Esophagus (tissue), 2 donors: ENCODE measurements around the gene FAM78A. TPM values are rescaled to one million over a fixed set of nuclear protein-coding genes. Genes with fewer than 3 reads are reported as not detected.

Experiments used
- H3K27ac ChIP-seq, 2 donors: one replicate each; pipeline ENCODE4 v1.5.1; 2013; ENCODE audit warnings: low read depth in 2 of 2, mild to moderate bottlenecking in 2 of 2, inconsistent platforms in 1 of 2, low read length in 1 of 2, moderate library complexity in 1 of 2
- H3K27me3 ChIP-seq, 2 donors: one replicate each; pipeline ENCODE4 v1.6.1; 2013; ENCODE audit warnings: low read length in 2 of 2, control low read depth in 1 of 2, mild to moderate bottlenecking in 1 of 2; ENCODE audit not compliant: insufficient read depth in 2 of 2, control insufficient read depth in 1 of 2
- H3K36me3 ChIP-seq, 2 donors: one replicate each; pipeline ENCODE4 v1.6.1; 2013; ENCODE audit warnings: low read length in 1 of 2; ENCODE audit not compliant: control insufficient read depth in 2 of 2, insufficient read depth in 2 of 2
- H3K4me1 ChIP-seq, 2 donors: one replicate each; pipeline ENCODE4 v1.6.1; 2013; ENCODE audit warnings: low read length in 1 of 2; ENCODE audit not compliant: control insufficient read depth in 2 of 2, insufficient read depth in 2 of 2
- H3K4me3 ChIP-seq, 2 donors: one replicate each; pipeline ENCODE4 v1.5.1; 2013; ENCODE audit warnings: low read length in 2 of 2, mild to moderate bottlenecking in 2 of 2, low read depth in 1 of 2, moderate library complexity in 1 of 2
- H3K9me3 ChIP-seq, 2 donors: one replicate each; pipeline ENCODE4 v1.6.1; 2013; ENCODE audit warnings: mild to moderate bottlenecking in 2 of 2, low read depth in 1 of 2, low read length in 1 of 2, moderate library complexity in 1 of 2; ENCODE audit not compliant: control insufficient read depth in 2 of 2, insufficient read depth in 1 of 2
- WGBS, 2 donors: extraction: QIAGEN DNeasy Blood & Tissue Kit; methylation state at CpG; one replicate each; pipeline ENCODE4 v1.1.7; 2013; 5-methylcytosine and 5-hydroxymethylcytosine counted together
- polyA plus RNA-seq, 2 donors: library from polyadenylated mRNA; stranded (reverse); fragments of 200-250 nt; gene quantifications; one replicate each; pipeline ENCODE4 v1.2.3, GENCODE V29; 2013
- donor health status: healthy with polysubstance abuse.
- donor health status: Bipolar disorder and iron deficiency.

FAM78A gene, protein sequence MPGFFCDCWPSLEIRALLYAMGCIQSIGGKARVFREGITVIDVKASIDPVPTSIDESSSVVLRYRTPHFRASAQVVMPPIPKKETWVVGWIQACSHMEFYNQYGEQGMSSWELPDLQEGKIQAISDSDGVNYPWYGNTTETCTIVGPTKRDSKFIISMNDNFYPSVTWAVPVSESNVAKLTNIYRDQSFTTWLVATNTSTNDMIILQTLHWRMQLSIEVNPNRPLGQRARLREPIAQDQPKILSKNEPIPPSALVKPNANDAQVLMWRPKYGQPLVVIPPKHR
- under 1 TPM; 0.62 to 0.86 TPM for polyA plus RNA-seq

DNA sequence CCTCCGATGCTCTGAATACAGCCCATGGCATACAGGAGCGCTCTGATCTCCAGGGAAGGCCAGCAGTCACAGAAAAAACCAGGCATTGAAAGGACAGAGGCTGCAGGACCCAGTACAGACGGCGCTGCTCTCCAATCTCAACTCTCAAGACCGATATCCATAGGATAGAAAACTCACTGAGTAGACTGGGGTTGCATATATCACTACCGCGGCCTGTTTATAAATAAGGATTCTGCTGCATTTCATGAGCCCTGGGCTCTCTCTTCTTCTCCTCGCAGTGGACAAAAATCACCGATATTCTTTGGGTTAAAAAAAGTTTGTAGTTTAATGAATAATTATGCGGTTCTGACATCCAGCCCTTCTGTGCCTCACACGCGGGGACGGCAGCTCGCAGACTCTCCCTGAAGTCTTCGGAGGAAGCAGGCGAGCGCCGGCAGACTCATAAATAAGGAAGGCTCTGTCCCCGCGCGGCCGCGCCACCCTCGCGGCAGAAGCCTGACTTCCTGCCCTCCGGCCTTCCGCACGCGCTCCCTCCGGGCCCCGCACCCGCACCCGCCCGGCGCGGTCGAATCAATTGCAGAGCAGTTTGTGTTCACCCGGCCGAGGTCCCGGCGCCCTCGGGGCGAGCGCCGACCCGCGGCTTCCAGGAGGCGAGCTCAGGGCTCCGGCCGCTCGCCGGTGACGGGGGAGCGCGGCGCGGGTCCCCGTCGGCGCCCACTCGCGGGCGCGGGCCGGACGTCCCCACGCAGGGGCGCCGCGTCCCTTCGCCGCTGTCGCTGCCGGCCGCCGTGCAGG lies at the start of gene FAM78A:
Gene FAM78A, minus strand, starts transcription at position 417 of the 795 bp plus-strand sequence. Its CDS starts 331 bp downstream, at position 86.
- WGBS, 2 donors, result 8 to 11% methylated on average over 64 to 76 of the region's 76 CpGs
- no peaks in the 10 kb centered on the region for H3K4me1 ChIP-seq
- H3K4me3 ChIP-seq, result peak within 1 kb of the TSS; percentile 56 to 72
- H3K36me3 ChIP-seq, result no peaks in the 10 kb centered on the region
- H3K27ac ChIP-seq, result peak within 1 kb of the TSS; percentile 15 to 52
- no peaks in the 10 kb centered on the region for H3K9me3 ChIP-seq
- H3K27me3 ChIP-seq, result no peaks in the 10 kb centered on the region

DNA sequence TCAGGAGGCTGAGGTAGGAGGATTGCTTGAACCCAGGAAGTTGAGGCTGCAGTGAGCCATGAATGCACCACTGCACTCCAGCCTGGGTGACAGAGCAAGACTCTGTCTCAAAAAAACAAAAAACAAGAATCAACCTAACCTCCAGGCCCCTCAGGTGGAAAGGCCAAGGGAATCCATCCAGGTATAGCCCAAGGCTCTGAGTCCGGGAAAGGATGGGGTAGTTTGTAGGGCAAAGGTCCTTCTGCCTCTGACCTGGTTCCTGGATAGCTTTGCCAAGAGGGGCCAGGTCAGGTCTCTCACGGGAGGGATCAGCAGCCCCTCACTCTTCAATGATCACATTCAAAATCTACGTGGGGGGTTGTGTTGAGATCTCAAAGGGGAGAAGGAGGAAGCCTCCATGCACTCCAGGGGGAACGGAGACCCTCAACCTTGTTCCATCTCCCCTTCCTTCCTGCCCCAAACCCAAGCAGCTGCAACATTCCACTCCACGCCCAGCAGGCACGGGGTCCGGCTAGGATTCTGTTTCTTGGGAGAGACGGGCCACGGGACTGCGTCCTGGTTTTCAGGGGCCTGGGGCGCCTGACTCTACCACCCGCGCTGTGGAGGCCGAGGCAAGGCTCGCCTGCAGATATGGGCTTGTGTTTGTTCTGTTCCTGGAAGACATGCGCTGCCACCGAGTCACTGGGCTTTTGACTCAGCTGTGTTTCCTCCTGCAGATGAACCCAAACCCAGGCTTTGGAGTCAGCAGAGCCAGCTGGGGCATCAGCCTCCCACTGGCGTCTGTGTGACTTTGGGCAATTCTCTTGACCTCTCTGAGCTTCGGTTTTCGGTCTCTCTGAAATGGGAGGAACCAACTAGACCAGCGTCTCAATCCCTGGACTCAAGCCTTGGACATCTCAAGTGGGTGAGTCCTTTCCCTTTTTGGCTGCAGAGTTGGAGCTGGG lies 48.7 kb upstream of the FAM78A start:
- Histone ChIP-seq H3K27ac (no peak overlapping the region), H3K4me1 (no peaks in the 10 kb centered on the region), H3K27me3 (no peaks in the 10 kb centered on the region), H3K36me3 (no peaks in the 10 kb centered on the region), H3K9me3 (no peaks in the 10 kb centered on the region), H3K4me3 (no peak overlapping the region)
- 90% methylated on average over 21 of the region's 21 CpGs for WGBS, 2 donors

DNA sequence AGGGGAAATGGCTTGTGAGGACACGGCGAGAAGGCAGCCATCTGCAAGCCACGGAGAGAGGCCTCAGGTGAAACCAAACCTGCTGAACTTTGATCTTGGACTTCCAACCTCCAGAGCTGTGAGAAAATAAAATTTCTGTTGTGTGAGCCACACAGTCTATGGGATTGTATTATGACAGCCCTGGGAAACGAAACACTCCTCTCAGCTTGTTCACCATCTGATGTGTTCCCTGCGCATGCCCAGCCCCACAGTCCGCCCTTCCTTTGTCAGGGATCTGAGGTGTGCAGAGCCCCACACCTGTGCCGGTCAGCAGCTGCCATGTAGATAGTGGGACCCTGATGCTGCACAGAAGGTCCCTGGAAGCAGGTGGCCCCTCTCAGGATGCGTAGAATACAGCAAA lies 47.3 kb upstream of the FAM78A start:
- Histone ChIP-seq H3K4me1 (no peaks in the 10 kb centered on the region), H3K36me3 (no peaks in the 10 kb centered on the region), H3K4me3 (no peak overlapping the region), H3K27me3 (no peaks in the 10 kb centered on the region), H3K9me3 (no peaks in the 10 kb centered on the region), H3K27ac (no peak overlapping the region)
- 70 to 87% methylated on average over 8 of the region's 8 CpGs for WGBS, 2 donors

DNA sequence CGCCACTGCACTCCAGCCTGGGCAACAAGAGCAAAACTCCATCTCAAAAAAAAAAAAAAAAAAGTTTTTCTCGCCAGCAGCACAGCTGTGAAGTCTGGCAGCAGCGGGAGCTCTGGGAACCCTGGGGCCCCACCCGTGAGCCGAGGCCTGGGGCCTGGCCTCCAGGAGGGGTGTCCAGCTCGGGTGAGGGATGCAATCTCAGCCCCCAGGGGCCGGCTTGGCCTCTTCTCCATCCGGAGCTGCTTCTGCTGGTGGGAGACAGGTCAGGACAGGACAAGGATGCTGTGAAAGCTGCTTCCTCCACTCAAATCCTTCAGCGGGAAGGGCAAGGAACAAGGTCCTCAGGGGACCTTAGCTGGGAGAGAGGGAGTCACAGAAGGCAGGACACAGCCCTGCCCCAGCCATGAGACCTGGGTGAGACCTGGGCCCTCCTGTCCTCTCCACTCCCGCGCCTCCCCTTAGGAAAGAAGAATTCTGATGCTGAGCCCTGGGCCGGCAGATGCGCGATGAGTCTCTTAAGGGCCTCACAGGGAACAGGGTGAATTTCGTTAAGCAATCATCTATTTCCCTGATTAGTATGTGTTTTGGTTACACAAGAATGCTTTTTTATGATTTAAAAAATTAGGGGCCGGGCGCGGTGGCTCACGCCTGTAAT lies 43.8 kb upstream of the FAM78A start:
- WGBS, 2 donors, result 63 to 72% methylated on average over 19 of the region's 19 CpGs
- no peak overlapping the region for H3K27ac ChIP-seq

DNA sequence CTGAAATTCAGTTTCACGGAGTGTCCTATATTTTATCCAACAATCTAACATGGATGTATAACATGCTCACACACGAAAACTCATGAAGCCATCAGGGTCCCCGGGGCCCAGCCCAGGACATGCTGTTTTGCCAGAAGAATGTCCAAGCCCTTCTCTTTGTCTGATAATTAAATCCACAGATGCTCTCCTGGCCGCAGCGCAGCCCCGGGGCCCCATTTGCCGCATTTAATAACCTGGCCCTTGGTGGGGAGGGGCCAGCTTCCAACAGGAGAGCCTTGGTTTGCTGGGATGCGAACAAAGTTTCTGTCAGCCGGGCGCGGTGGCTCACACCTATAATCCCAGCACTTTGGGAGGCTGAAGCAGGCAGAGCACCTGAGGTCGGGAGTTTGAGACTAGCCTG lies 43.2 kb upstream of the FAM78A start:
- Histone ChIP-seq H3K4me3 (no peak overlapping the region), H3K4me1 (no peaks in the 10 kb centered on the region), H3K36me3 (no peaks in the 10 kb centered on the region), H3K9me3 (peaks cover 0 to 2% of the 10 kb centered on the region in 2 donors), H3K27ac (no peak overlapping the region), H3K27me3 (no peaks in the 10 kb centered on the region)
- WGBS, 2 donors, result 80 to 85% methylated on average over 12 of the region's 12 CpGs

More for the DNA sequence above, 43.8 kb upstream of the FAM78A start:
- H3K27me3 ChIP-seq, result no peaks in the 10 kb centered on the region
- no peaks in the 10 kb centered on the region for H3K36me3 ChIP-seq
- no peak overlapping the region for H3K4me3 ChIP-seq
- peaks cover 0 to 2% of the 10 kb centered on the region in 2 donors for H3K9me3 ChIP-seq
- H3K4me1 ChIP-seq, result no peaks in the 10 kb centered on the region

DNA sequence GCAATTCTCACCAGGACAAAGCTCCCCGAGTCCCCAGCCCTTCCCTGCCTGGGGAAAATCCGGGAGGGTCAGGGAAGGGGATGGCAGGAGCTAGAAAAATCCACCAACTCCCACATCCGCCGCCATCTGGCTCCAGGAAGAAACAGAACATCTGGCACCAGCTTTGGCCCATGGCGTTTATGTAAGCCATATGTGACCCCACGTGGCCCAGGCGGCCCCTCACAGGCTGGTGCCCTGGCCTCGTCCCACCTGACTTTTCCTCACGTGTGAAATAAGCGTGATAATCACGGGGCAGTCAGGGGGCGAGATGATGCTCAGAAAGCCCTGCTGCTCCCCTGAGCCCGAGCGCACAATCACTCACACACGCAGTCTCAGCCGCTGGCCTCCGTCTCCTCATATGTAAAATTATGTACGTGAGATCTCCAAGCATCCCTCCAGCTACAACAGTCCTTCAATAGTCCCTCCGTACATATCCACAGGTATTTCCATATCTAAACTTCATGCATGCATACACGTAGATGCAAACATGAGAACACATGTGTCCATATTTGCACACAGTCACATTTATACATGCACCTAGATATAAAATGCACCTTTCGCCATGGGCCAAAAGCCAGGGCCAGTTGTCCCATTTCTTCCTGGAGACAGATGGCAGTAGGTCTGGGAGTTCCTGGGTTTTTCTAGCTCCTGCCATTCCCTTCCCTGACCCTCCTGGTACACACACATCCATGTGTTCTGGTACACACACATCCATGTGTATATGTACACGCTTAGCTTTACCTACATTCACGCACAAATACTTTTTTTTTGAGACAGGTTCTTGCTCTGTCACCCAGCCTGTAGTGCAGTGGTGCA lies 42.1 kb upstream of the FAM78A start:
- no peak overlapping the region for H3K27ac ChIP-seq
- WGBS, 2 donors, result 74 to 75% methylated on average over 23 of the region's 23 CpGs

DNA sequence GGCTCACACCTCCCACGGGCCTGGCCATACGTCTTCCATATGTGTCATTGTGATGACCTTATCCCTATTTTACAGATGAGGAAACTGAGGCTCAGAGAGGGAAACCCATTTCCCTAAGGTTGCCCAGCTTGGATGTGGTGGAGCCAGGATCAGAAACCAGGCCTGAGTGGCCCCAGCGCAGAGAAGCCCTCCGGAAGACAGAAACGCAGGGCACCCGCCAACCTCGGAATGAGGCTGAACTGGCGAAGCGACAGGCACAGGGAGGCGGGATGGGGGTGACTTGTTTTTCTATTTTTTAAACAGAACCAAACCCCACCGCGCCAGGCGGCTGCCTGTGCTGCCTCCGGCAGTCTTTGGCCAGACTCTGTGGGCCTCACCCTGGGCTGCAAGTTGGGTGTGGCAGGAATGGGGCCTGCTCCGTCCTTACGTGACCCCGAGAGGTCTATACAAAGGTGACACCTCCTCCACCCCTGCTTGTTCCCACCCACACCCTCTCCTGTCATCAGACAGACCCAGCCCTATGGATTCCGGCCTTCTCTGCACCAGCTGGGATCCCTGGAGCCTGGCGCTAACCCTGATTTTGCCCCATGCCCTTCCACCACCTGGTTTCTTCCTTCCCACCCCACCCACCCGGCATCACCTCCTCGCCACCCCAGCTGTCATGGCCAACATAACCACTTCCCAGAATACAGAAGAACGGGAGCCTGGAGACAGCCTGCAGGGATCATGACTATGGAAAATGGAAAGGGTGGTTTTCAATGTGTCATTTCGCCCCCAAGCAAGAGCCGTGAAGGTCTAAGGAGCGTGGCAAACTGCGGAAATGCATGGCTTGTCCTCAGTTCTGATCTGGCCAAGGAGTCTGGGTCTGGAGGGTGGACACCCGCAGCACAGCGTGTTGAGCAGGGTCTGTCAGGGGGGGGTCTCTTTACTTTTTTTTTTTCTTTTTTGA lies 36.8 kb upstream of the FAM78A start:
- 71 to 75% methylated on average over 28 of the region's 28 CpGs for WGBS, 2 donors
- H3K4me1 ChIP-seq, result no peaks in the 10 kb centered on the region
- no peaks in the 10 kb centered on the region for H3K36me3 ChIP-seq
- peaks cover 0 to 2% of the 10 kb centered on the region in 2 donors for H3K9me3 ChIP-seq
- H3K4me3 ChIP-seq, result no peak overlapping the region
- H3K27ac ChIP-seq, result no peak overlapping the region
- H3K27me3 ChIP-seq, result no peaks in the 10 kb centered on the region

More for the DNA sequence above, 42.1 kb upstream of the FAM78A start:
- H3K36me3 ChIP-seq, result no peaks in the 10 kb centered on the region
- no peak overlapping the region for H3K4me3 ChIP-seq
- H3K9me3 ChIP-seq, result peaks cover 0 to 2% of the 10 kb centered on the region in 2 donors
- no peaks in the 10 kb centered on the region for H3K27me3 ChIP-seq
- H3K4me1 ChIP-seq, result no peaks in the 10 kb centered on the region

DNA sequence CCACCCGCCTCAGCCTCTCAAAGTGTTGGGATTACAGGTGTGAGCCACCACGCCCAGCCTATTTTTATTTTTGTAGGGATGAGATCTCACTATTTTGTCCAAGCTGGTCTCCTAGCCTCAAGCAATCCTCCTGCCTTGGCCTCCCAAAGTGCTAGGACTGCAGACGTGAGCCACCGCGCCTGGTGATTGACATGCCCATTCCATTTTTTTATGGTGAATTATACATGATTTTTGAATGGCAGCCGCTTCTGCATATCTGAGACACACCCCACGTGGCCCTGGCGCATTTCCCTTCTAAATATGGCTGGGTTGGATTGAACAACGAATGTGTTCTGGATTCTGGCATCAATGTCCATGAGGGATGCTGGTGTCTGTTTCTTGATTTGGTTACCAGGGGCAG lies 35.9 kb upstream of the FAM78A start:
- no peaks in the 10 kb centered on the region for H3K27me3 ChIP-seq
- H3K27ac ChIP-seq, result no peak overlapping the region
- H3K36me3 ChIP-seq, result no peaks in the 10 kb centered on the region
- 82% methylated on average over 9 of the region's 9 CpGs for WGBS, 2 donors
- no peaks in the 10 kb centered on the region for H3K4me1 ChIP-seq
- H3K4me3 ChIP-seq, result no peak overlapping the region
- peaks cover 0 to 2% of the 10 kb centered on the region in 2 donors for H3K9me3 ChIP-seq
